ENCODE data around the gene STIM1.

Gene STIM1

DNA sequence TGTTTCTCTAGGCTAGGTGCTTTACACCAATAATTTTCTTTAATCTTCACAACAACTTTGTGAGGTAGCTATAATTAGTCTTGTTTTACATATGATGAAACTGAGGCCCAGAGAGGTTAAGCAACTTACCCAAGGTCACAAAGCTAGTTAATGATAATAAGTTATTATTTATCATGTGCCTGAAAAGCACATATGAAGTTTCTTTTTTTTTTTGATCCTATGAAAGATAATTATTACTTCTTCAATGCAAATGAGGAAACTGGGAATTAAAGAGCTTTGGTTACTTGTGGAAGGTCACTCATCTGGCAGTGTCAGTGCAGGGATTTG lies 22.8 kb downstream of the STIM1 start:
- no peak for DNase-seq (ENCODE audit: extremely low read depth, low read depth)

GRCh38 chr11:3879216-3879966 lies 23.9 kb downstream of the STIM1 start:
- DNase-seq (ENCODE audit: extremely low read depth, low read depth) = no peak

More for the DNA sequence above, 22.8 kb downstream of the STIM1 start:
- TF ChIP-seq, protein P1, sequence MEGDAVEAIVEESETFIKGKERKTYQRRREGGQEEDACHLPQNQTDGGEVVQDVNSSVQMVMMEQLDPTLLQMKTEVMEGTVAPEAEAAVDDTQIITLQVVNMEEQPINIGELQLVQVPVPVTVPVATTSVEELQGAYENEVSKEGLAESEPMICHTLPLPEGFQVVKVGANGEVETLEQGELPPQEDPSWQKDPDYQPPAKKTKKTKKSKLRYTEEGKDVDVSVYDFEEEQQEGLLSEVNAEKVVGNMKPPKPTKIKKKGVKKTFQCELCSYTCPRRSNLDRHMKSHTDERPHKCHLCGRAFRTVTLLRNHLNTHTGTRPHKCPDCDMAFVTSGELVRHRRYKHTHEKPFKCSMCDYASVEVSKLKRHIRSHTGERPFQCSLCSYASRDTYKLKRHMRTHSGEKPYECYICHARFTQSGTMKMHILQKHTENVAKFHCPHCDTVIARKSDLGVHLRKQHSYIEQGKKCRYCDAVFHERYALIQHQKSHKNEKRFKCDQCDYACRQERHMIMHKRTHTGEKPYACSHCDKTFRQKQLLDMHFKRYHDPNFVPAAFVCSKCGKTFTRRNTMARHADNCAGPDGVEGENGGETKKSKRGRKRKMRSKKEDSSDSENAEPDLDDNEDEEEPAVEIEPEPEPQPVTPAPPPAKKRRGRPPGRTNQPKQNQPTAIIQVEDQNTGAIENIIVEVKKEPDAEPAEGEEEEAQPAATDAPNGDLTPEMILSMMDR (IDR thresholded peaks at IDR 0.05; ENCODE audit: low read depth, low read length) = no peak

DNA sequence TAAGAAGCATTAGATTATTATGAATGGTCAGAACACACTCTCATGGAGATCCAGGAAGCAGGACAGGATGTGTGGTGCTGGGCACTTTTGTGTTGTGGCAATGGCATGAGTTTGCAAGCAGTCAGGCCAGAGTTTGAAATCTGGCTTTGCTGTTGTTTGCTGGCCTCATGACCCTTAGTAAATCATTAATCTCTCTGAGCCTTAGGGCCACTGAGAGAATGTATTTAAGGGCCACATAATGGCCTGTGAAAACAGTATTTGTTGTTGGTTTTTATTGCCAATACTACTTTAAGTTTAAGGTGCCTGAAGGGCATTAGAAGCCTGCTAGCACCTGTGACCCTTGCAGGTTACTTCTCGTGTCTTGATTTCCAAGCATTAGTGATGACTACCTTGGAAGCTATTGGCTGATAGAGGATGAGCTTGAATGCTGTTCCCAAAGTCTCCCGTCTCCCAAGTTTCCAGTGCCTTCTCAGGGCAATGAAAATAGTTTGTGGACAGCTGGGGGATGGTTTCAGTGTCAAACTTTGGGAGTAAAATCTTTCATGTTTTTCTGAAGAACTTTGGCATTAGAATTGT lies 24.6 kb downstream of the STIM1 start:
- TF ChIP-seq, protein P1 (IDR thresholded peaks at IDR 0.05; ENCODE audit: low read depth, low read length) = no peak
- no peak for DNase-seq (ENCODE audit: extremely low read depth, low read depth)

More at GRCh38 chr11:3879216-3879966, 23.9 kb downstream of the STIM1 start:
- TF ChIP-seq, protein P1 (IDR thresholded peaks at IDR 0.05; ENCODE audit: low read depth, low read length) = no peak

- DNase-seq (ENCODE audit: extremely low read depth, low read depth) = no peak
- TF ChIP-seq, protein P1 (IDR thresholded peaks at IDR 0.05; ENCODE audit: low read depth, low read length) = no peak
These were observed 25.3 kb downstream of the STIM1 start for GRCh38 chr11:3880724-3881123.

- DNase-seq (ENCODE audit: extremely low read depth, low read depth) = no peak
- TF ChIP-seq, protein P1 (IDR thresholded peaks at IDR 0.05; ENCODE audit: low read depth, low read length) = no peak
These were observed 27.2 kb downstream of the STIM1 start for GRCh38 chr11:3882655-3883054.

DNA sequence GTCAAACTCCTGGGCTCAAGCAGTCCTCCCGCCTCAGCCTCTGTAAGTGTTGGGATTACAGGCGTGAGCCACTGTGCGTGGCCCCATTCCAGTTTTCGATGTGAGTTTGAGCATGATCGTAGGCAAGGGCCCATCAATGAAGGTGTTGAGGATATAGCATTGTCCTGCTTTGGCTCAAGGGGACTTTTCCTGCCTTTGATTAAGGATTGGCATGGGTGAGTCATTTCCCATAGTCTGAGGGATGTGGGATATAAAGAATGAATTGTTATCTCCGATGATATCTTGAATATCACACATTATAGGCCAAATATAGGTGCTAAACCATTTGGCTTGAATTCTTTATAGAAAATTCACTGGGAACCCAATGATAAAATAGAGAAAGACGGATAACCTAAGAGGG lies 30.4 kb downstream of the STIM1 start:
- DNase-seq (ENCODE audit: extremely low read depth, low read depth) = no peak
- TF ChIP-seq, protein P1 (IDR thresholded peaks at IDR 0.05; ENCODE audit: low read depth, low read length) = no peak

GRCh38 chr11:3886985-3887384 lies 31.5 kb downstream of the STIM1 start:
- TF ChIP-seq, protein P1 (IDR thresholded peaks at IDR 0.05; ENCODE audit: low read depth, low read length) = no peak
- no peak for DNase-seq (ENCODE audit: extremely low read depth, low read depth)

Data from AG09319 (cell line).